Brain microvascular endothelial cell (primary cell): Measurements from ENCODE around the gene SH3RF2.

ENCODE experiments used
- DNase-seq: peaks from one replicate; pipeline ENCODE4 v3.0.0-alpha.2; 2020
- H3K27ac ChIP-seq: fragments of 250-450 bp; sonication (Bioruptor Pico); 2 replicates; pipeline ENCODE4 v1.5.1; 2020; ENCODE audit warnings: mild to moderate bottlenecking, moderate library complexity
- H3K27me3 ChIP-seq: fragments of 250-450 bp; sonication (Bioruptor Pico); replicated peaks from 2 replicates; pipeline ENCODE4 v1.5.1; 2020; ENCODE audit warnings: mild to moderate bottlenecking
- H3K36me3 ChIP-seq: fragments of 250-450 bp; sonication (Bioruptor Pico); replicated peaks from 2 replicates; pipeline ENCODE4 v1.5.1; 2020; ENCODE audit warnings: mild to moderate bottlenecking
- H3K4me3 ChIP-seq: 2 replicates; pipeline ENCODE4 v1.5.1; 2011; ENCODE audit warnings: low read depth, mild to moderate bottlenecking, control low read depth, low read length, moderate library complexity
- CTCF ChIP-seq: IDR thresholded peaks from 2 replicates; pipeline ENCODE4 v1.5.1; 2011; ENCODE audit warnings: low read depth, mild to moderate bottlenecking, moderate library complexity, low read length, control low read depth, inconsistent platforms; ENCODE audit errors: missing control alignments
- in situ Hi-C: cut with HindIII; loops from 2 replicates; pipeline ENCODE4 v1.10.0; 2017; ENCODE audit warnings: low sequenced_read_pairs, low pct_ligation_motif_present

Gene SH3RF2

DNA sequence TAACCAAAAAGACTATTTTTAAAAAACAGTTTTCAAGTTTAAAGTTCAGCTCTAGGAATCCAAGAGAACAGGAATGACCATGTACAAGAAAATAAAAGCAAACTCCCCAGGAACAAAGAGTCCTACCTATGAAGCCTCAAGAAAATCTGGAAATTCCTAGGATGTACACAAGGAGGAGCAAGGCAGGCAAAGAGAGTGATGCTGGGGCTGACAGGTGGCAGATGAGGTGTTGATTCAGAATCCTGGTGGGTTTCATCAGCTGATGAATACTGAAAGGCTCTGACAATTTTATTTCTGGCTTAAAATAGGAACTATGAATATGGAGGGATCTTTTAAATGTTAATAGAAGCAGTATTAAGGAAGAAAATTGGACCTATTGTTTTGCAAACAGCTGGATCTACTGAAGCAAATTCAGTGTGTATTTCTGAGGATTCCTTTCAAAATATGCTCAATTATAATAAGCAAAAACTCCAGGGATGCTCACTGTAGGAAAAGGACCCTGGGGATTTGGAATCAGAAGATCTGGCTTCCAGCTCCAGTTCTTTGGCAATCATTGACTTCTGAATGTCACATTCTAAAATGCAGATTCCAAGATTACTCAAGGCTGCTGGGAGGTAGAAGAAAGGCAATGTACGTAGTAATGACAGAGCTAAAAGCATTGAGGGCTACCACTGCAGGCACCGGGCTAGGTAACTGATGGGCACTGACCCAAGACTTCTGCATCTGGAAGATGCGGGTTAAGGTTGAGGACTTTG lies 28.0 kb upstream of the SH3RF2 start:
- Histone ChIP-seq H3K4me3 (no peak overlapping the region), H3K36me3 (no peaks in the 10 kb centered on the region), H3K27ac (no peak overlapping the region), H3K27me3 (no peaks in the 10 kb centered on the region)
- in situ Hi-C loops, result no loop called here
- no peak for DNase-seq
- peak; percentile 47 for TF ChIP-seq CTCF

- DNase-seq, result no peak
- H3K27ac ChIP-seq, result no peak overlapping the region
- no peaks in the 10 kb centered on the region for H3K36me3 ChIP-seq
- no peaks in the 10 kb centered on the region for H3K27me3 ChIP-seq
- in situ Hi-C loops, result no loop called here
- TF ChIP-seq CTCF, result no peak
- no peak overlapping the region for H3K4me3 ChIP-seq
Observed at GRCh38 chr5:145911164-145911563, 25.2 kb upstream of the SH3RF2 start.

- no peak overlapping the region for H3K27ac ChIP-seq
- no peak for DNase-seq
- H3K4me3 ChIP-seq, result no peak overlapping the region
- TF ChIP-seq CTCF, result no peak
- in situ Hi-C loops, result no loop called here
- no peaks in the 10 kb centered on the region for H3K36me3 ChIP-seq
- H3K27me3 ChIP-seq, result no peaks in the 10 kb centered on the region
Observed at GRCh38 chr5:145912019-145912418, 24.4 kb upstream of the SH3RF2 start.

DNA sequence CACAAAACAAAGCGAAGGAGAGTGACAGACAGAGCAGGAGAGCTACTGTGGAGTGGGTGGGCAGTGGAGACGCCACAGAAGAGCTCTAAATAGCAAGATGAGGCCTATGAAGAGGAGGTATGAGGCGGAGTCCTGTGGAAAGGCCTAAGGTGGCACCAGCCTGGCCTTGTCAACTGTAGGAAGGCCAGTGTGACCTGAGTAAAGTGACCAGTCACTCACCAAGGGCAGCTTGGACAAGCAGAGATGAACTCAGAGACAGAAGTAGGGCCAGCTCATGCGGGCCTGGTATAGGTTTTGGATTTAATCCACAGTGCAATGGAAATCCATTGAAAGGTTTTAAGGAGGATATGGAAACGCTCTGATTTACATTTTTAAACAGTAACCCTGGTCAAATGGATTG lies 23.8 kb upstream of the SH3RF2 start:
- H3K27me3 ChIP-seq, result no peaks in the 10 kb centered on the region
- in situ Hi-C loops, result no loop called here
- no peak overlapping the region for H3K27ac ChIP-seq
- no peaks in the 10 kb centered on the region for H3K36me3 ChIP-seq
- TF ChIP-seq CTCF, result no peak
- H3K4me3 ChIP-seq, result no peak overlapping the region
- no peak for DNase-seq

GRCh38 chr5:145913701-145914100 lies 22.7 kb upstream of the SH3RF2 start:
- no peak for DNase-seq
- no peaks in the 10 kb centered on the region for H3K27me3 ChIP-seq
- no peak overlapping the region for H3K4me3 ChIP-seq
- H3K36me3 ChIP-seq, result no peaks in the 10 kb centered on the region
- no peak overlapping the region for H3K27ac ChIP-seq
- TF ChIP-seq CTCF, result no peak
- in situ Hi-C loops, result no loop called here

GRCh38 chr5:145915970-145916638 lies 20.3 kb upstream of the SH3RF2 start:
- no peak for DNase-seq
- Histone ChIP-seq H3K27ac (no peak overlapping the region), H3K27me3 (no peaks in the 10 kb centered on the region), H3K36me3 (no peaks in the 10 kb centered on the region), H3K4me3 (no peak overlapping the region)
- no peak for TF ChIP-seq CTCF
- in situ Hi-C loops, result no loop called here
